Measurements from ENCODE around the gene OGDH. TPM values are rescaled to one million over a fixed set of nuclear protein-coding genes. Genes with fewer than 3 reads are reported as not detected.
A peak's percentile ranks its signal among the peaks of the same experiment; 100 is the strongest.
"Not testable (repeated sequence)": the region's sequence is repeated elsewhere in the genome, so short reads cannot be mapped to it uniquely, and the experiment has no call there.

Gene OGDH
- total and polyA plus RNA-seq, 2 of the 4 experiments (the other 2 are of a cell fraction), result 47.4 to 56.5 TPM

GRCh38 chr7:44732971-44733370, 126.5 kb downstream of the OGDH start:
- intact Hi-C loops (cut with micrococcal nuclease); POLR2A ChIA-PET (ENCODE audit: unreplicated experiment): not testable (repeated sequence)

More at GRCh38 chr7:44732971-44733370, 126.5 kb downstream of the OGDH start:
- H2BK20ac ChIP-seq (ENCODE audit: low read depth, low read length); H3K9me3 ChIP-seq (ENCODE audit: control insufficient read depth, insufficient read depth, low read length); H3K27ac ChIP-seq (ENCODE audit: insufficient read depth, low read length); H3K23ac ChIP-seq (ENCODE audit: low read depth, low read length); DNase-seq; H3K36me3 ChIP-seq (ENCODE audit: control insufficient read depth, insufficient read depth, low read length); H3K27me3 ChIP-seq (ENCODE audit: control insufficient read depth, insufficient read depth, low read length); H3K18ac ChIP-seq (ENCODE audit: low read depth, low read length); H3K9ac ChIP-seq (ENCODE audit: low read depth, low read length); BruUV-seq (replicated peaks); H3K79me1 ChIP-seq (ENCODE audit: low read depth in 1 of 2, low read length in 2 of 2); H2BK15ac ChIP-seq (ENCODE audit: low read depth, low read length); H4K8ac ChIP-seq (ENCODE audit: low read depth in 2 of 2, low read length in 2 of 2); H2AK9ac ChIP-seq (replicated peaks; ENCODE audit: low read depth, low read length, poor library complexity); ATAC-seq (ENCODE audit: low read depth); H3K4me3 ChIP-seq (ENCODE audit: insufficient read depth, low read depth, low read length); H2BK5ac ChIP-seq (ENCODE audit: low read depth, low read length, poor library complexity, severe bottlenecking); H4K91ac ChIP-seq (ENCODE audit: insufficient read depth, low read depth, low read length); dilution Hi-C loops (cut with HindIII; ENCODE audit: low sequenced_read_pairs, unreplicated experiment); H3K4me2 ChIP-seq (ENCODE audit: low read depth, low read length); H2BK120ac ChIP-seq (ENCODE audit: low read depth, low read length); in situ Hi-C loops (cut with MboI; ENCODE audit: low sequenced_read_pairs); H3K56ac ChIP-seq (ENCODE audit: extremely low read depth, insufficient read depth, low read length); H2AFZ ChIP-seq (replicated peaks; ENCODE audit: low read length, poor library complexity); H3K14ac ChIP-seq (replicated peaks; ENCODE audit: low read depth, low read length); H4K20me1 ChIP-seq (ENCODE audit: insufficient read depth, low read length); H4K5ac ChIP-seq (ENCODE audit: low read depth, low read length): not testable (repeated sequence)
- CTCF ChIA-PET, result interaction anchor here (0.6 kb wide), 1 partner anchor 81 kb away, joined by 6 read pairs; no protein-coding TSS in a partner anchor
- Histone ChIP-seq H3K4me1 (ENCODE audit: control insufficient read depth, insufficient read depth, low read length) (peaks cover 11% of the 10 kb centered on the region), H2AK5ac (ENCODE audit: low read depth, low read length) (peak overlapping the region; percentile 21; the same call in 1 of the 2 replicates), H3K4ac (ENCODE audit: low read depth, low read length) (0 out of 2 replicates have a peak overlapping the region, but pooled peaks have one; percentile 58), H3K9me1 (ENCODE audit: insufficient read depth, low read length) (peaks cover 17% of the 10 kb centered on the region)
- 94% methylated on average over 2 of the region's 6 CpGs; no CpG with 5 or more reads in 1 of the 2 experiments for WGBS, 2 experiments (ENCODE audit: extremely low coverage in 2 of 2, insufficient read length in 1 of 2)

Data from IMR-90 (cell line).